SK-N-SH treated with all-trans-retinoic acid at 6 μM for 48 hours (cell line): ENCODE data around the gene FAM124B.

ENCODE experiments used
- ARNTL ChIP-seq: fragments of 450-650 bp; formaldehyde crosslinking; IDR thresholded peaks from 2 replicates; pipeline ENCODE4 v1.5.0; 2020; ENCODE audit warnings: low read depth, mild to moderate bottlenecking, moderate library complexity, borderline replicate concordance
- GLIS3 ChIP-seq: fragments of 250-450 bp; sonication (Bioruptor Pico); IDR thresholded peaks from 2 replicates; pipeline ENCODE4 v1.5.0; 2020; ENCODE audit warnings: mild to moderate bottlenecking, moderate library complexity
- OSR1 ChIP-seq: fragments of 250-450 bp; sonication (Bioruptor Pico); IDR thresholded peaks from 2 replicates; pipeline ENCODE4 v1.8.0; 2022; ENCODE audit warnings: moderate library complexity, mild to moderate bottlenecking, inconsistent platforms
- PATZ1 ChIP-seq: fragments of 250-450 bp; sonication (Bioruptor Pico); IDR thresholded peaks from 2 replicates; pipeline ENCODE4 v1.8.0; 2020; ENCODE audit warnings: mild to moderate bottlenecking, moderate library complexity, borderline replicate concordance
- PPARA ChIP-seq: fragments of 250-450 bp; sonication (Bioruptor Pico); IDR thresholded peaks from 2 replicates; pipeline ENCODE4 v1.5.0; 2020; ENCODE audit warnings: mild to moderate bottlenecking, borderline replicate concordance
- ZFP30 ChIP-seq: fragments of 450-650 bp; formaldehyde crosslinking; IDR thresholded peaks from 2 replicates; pipeline ENCODE4 v1.5.0; 2022; ENCODE audit warnings: mild to moderate bottlenecking, moderate library complexity
- ZNF8 ChIP-seq: fragments of 450-650 bp; formaldehyde crosslinking; IDR thresholded peaks from 2 replicates; pipeline ENCODE4 v1.5.0; 2020; ENCODE audit warnings: mild to moderate bottlenecking, moderate library complexity

DNA sequence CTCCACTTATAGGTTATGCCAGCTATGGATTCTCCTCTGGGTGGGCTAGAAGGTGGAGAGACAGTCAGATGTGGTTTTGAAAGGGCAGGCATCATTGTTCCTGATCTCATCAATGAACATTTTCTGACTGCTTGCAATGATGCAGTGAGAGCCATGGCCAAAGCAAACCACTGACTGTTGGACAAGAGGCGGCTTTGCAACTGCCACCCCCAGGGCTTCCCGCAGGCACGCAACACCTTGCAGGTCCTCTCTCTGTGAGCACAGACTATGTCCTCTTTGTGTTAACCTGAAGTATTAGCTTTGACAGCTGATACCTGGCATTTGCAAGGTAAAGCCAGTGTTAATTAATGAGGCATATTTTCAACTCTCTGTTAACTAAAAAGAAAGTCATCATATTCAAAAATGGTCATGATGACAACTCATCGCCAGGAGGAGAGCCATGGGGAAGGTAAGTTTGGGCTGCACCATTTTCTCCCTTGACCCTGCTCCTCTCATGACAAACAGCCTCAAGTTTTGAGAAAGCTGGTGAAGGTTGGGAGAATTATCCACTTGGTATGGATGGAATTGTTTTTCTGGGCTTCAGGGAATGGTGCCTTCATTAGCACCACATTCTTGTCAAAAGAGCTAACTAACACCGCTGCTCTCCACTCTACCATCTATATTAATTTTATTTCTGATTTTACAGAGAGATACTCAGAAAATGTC lies 14.9 kb upstream of the FAM124B start:
- TF ChIP-seq PPARA: no peak
- TF ChIP-seq OSR1: no peak
- TF ChIP-seq GLIS3: no peak
- TF ChIP-seq ARNTL: no peak
- no peak for TF ChIP-seq ZFP30
- no peak for TF ChIP-seq PATZ1 (CRISPR knock-in tag)
- TF ChIP-seq ZNF8 (CRISPR knock-in tag): no peak
